SJSA1 (cell line): ENCODE results near the gene EFCAB6. TPM values are rescaled to one million over a fixed set of nuclear protein-coding genes. Genes with fewer than 3 reads are reported as not detected.

Experiments used
- DNase-seq, 2 experiments: peaks; one replicate each; pipeline ENCODE4 v3.0.0-alpha.2; 2015 to 2020; ENCODE audit warnings: low spot score in 2 of 2, low read depth in 1 of 2
- H3K27ac ChIP-seq: fragments of 250-450 bp; sonication (Bioruptor Pico); 2 replicates; pipeline ENCODE4 v1.5.1; 2020; ENCODE audit warnings: mild to moderate bottlenecking, moderate library complexity
- H3K27me3 ChIP-seq: fragments of 250-450 bp; sonication (Bioruptor Pico); replicated peaks from 2 replicates; pipeline ENCODE4 v1.5.1; 2020; ENCODE audit warnings: mild to moderate bottlenecking, moderate library complexity
- H3K36me3 ChIP-seq: fragments of 250-450 bp; sonication (Bioruptor Pico); 2 replicates; pipeline ENCODE4 v1.5.1; 2020; ENCODE audit warnings: mild to moderate bottlenecking
- H3K4me1 ChIP-seq: fragments of 250-450 bp; sonication (Bioruptor Pico); replicated peaks from 2 replicates; pipeline ENCODE4 v1.6.1; 2021; ENCODE audit warnings: mild to moderate bottlenecking
- H3K4me3 ChIP-seq: fragments of 250-450 bp; sonication (Bioruptor Pico); 2 replicates; pipeline ENCODE4 v1.5.1; 2020; ENCODE audit warnings: mild to moderate bottlenecking
- H3K9me3 ChIP-seq: fragments of 250-450 bp; sonication (Bioruptor Pico); replicated peaks from 2 replicates; pipeline ENCODE4 v1.5.1; 2020; ENCODE audit warnings: mild to moderate bottlenecking
- total RNA-seq: library from RNA; depleted of rRNA; stranded (reverse); fragments of >200 nt; shearing (Covaris generic); gene quantifications from 2 replicates; pipeline ENCODE4 v1.2.3, GENCODE V29; 2014

The EFCAB6 gene
- total RNA-seq, 1 experiment from 2014 or later: 0.50 TPM

GRCh38 chr22:43554694-43555365 is 257.3 kb downstream of the EFCAB6 start:
- Histone ChIP-seq H3K4me3 (no peak overlapping the region), H3K9me3 (no peaks in the 10 kb centered on the region; the same call in 1 of the 2 replicates), H3K36me3 (no peaks in the 10 kb centered on the region), H3K27ac (no peak overlapping the region), H3K27me3 (no peaks in the 10 kb centered on the region; the same call in 1 of the 2 replicates), H3K4me1 (no peaks in the 10 kb centered on the region)
- no peak for DNase-seq

DNA sequence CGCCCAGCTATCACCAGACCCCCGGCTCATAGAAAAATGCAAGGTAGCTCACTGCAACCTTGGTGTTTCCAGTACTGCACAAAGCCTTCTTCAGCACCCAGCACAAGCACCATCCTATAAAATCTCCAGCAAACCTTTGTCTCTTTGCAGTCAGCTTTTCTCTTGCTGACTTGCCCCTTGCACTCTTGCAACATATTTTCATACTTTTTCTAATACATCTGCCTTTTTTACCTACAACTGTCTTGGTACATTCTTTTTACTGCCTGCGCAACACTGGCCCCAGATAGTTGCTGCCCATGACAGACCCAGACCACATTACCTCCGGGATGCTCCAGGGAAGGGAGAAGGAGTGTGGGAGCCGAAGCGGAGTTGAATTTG is 257.9 kb downstream of the EFCAB6 start:
- no peak overlapping the region for H3K27ac ChIP-seq
- H3K4me3 ChIP-seq: no peak overlapping the region
- no peaks in the 10 kb centered on the region for H3K4me1 ChIP-seq
- no peaks in the 10 kb centered on the region; the same call in 1 of the 2 replicates for H3K9me3 ChIP-seq
- H3K27me3 ChIP-seq: peaks cover 4% of the 10 kb centered on the region; the same call in 1 of the 2 replicates
- no peaks in the 10 kb centered on the region for H3K36me3 ChIP-seq
- DNase-seq: no peak

- no peak for DNase-seq
- Histone ChIP-seq H3K36me3 (no peaks in the 10 kb centered on the region), H3K27me3 (peaks cover 4% of the 10 kb centered on the region; the same call in 1 of the 2 replicates), H3K27ac (no peak overlapping the region), H3K9me3 (no peaks in the 10 kb centered on the region; the same call in 1 of the 2 replicates), H3K4me1 (no peaks in the 10 kb centered on the region), H3K4me3 (no peak overlapping the region)
Observed at GRCh38 chr22:43553451-43554258, 258.4 kb downstream of the EFCAB6 start.

- DNase-seq: no peak
- Histone ChIP-seq H3K27me3 (peaks cover 4% of the 10 kb centered on the region; the same call in 1 of the 2 replicates), H3K27ac (no peak overlapping the region), H3K9me3 (no peaks in the 10 kb centered on the region), H3K4me1 (no peaks in the 10 kb centered on the region), H3K36me3 (no peaks in the 10 kb centered on the region), H3K4me3 (no peak overlapping the region)
Observed at GRCh38 chr22:43550672-43551071, 261.4 kb downstream of the EFCAB6 start.

DNA sequence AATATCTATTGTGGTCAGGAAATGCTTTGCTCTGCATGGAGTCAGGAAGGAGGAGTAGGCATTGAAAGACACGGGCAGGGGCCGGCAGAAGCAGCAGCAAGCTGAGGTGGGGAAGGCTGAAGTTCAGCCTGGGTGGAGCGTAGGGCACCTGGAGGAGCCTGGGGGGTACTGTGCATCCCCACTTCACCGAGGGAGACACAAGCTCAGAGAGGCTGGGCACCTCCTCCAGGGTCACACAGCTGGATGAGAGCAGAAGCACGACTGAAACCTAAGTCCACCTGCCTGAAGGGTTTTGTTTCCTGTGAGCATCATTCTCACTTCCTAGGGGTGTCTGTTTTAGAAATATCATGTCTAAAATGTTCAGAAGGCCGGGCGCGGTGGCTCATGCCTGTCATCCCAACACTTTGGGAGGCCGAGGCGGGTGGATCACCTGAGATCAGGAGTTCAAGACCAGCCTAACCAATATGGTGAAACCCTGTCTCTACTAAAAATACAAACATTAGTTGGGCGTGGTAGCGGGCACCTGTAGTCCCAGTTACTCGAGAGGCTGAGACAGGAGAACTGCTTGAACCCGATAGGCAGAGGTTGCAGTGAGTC is 262.0 kb downstream of the EFCAB6 start:
- Histone ChIP-seq H3K9me3 (no peaks in the 10 kb centered on the region), H3K27me3 (peaks cover 7% of the 10 kb centered on the region; the same call in 1 of the 2 replicates), H3K27ac (no peak overlapping the region), H3K4me1 (no peaks in the 10 kb centered on the region), H3K36me3 (no peaks in the 10 kb centered on the region), H3K4me3 (no peak overlapping the region)
- no peak for DNase-seq

GRCh38 chr22:43546186-43546585 is 265.9 kb downstream of the EFCAB6 start:
- Histone ChIP-seq H3K36me3 (no peaks in the 10 kb centered on the region), H3K4me3 (no peak overlapping the region)

DNA sequence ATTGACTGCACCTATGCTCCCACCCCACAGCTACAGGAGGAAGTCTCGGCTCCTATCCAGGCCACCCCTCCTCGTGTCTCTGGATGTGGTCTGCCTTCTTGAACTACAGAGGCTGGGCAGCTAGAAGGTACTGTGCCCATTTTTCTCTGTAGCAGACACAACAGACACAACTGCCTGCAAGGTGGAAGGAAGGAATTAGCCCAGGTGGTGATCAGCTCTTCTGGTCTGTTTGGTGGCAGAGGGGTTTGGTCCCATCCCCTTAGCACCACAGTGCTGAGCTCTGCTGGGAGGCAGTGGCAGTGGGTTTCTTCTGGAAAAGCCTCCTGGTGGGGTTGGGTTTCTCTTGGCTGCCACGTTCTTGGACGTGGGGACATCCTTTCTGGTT is 267.8 kb downstream of the EFCAB6 start:
- no peak overlapping the region for H3K27ac ChIP-seq
- no peaks in the 10 kb centered on the region for H3K36me3 ChIP-seq
- H3K9me3 ChIP-seq: no peaks in the 10 kb centered on the region
- no peak for DNase-seq
- peaks cover 11% of the 10 kb centered on the region; the same call in 1 of the 2 replicates for H3K27me3 ChIP-seq
- H3K4me3 ChIP-seq: no peak overlapping the region
- no peaks in the 10 kb centered on the region for H3K4me1 ChIP-seq

More at GRCh38 chr22:43546186-43546585, 265.9 kb downstream of the EFCAB6 start:
- H3K9me3 ChIP-seq: no peaks in the 10 kb centered on the region
- peaks cover 15% of the 10 kb centered on the region for H3K27me3 ChIP-seq
- no peak overlapping the region for H3K27ac ChIP-seq
- no peaks in the 10 kb centered on the region for H3K4me1 ChIP-seq
- no peak for DNase-seq

DNA sequence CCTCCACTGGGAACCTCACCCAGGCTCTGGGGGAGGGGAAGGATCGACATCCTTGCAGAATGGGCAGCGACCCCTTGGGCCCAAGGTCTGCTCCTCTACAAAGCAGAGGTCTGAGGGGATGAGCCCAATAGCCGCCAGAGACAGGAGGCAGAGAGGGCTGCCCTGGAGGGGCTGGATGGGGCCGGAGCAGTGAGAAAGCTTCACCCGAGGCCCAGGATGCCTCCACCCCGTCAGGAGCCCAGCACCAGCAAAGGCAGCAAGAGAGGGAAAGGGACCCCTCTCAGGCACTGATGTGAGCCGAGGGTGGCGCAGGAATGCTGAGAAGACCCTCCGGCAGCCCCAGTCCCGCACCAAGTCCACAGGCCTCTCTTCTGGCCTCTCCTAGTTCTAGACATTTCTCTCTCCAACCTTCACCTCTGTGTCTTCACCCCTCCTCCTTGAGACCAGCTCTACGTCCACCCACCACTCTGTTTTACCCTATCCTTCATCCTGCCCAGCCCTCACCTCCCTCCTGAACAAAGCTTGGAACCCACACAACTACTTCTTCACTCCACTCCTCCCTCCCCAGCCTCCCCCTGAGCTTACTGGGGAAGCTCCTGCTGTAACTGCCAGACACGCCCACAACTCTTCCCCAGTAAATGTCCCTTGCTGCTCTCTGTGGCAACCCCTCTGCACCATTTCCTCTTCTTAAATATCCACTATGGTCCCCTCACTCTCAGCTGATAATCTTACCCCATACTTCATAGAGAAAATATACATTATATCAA is 268.4 kb downstream of the EFCAB6 start:
- peaks cover 11% of the 10 kb centered on the region; the same call in 1 of the 2 replicates for H3K27me3 ChIP-seq
- H3K4me3 ChIP-seq: no peak overlapping the region
- H3K27ac ChIP-seq: no peak overlapping the region
- no peaks in the 10 kb centered on the region for H3K9me3 ChIP-seq
- peak in 1 of 2 experiments; percentile 36 for DNase-seq
- no peaks in the 10 kb centered on the region for H3K4me1 ChIP-seq
- no peaks in the 10 kb centered on the region for H3K36me3 ChIP-seq

DNA sequence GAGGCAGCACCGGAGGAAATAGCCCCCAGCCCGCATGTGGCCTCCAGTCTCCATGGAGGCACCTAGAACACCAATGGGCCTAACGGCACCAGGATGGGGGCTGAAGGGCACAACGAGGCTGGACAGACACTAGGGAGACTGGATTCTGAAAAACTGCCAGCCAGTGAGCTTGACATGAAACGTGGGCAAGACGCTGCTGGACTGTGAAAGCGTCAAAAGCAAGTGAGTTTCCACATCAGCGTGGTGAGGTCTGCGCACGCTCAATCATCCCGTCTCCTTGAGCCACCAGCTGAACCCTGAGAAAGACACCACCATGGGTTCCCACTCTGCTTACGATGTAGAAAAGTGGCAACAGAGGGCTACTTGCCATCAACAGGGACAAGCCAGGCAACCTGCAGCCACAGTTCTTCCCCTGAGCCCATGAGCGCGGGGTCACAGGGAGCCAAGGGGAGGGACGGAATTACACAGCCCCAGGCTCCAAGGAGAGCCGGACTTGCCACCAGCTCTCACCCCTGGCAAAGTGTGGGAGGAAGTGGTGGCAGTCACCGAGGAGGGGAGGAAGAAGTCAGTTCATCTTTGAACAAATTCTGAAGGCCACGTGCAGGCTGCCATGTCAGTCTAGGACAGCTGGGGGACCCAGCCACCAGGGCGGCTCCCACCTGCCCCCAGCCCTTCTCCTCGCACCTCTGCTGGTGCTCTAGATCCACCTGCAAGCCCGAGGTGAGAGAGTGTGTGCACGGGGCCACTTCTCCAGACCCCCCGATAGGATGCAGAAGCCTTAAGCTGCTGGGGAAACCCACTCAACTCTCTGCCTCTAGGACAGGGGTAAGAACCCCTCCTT is 269.2 kb downstream of the EFCAB6 start:
- H3K27me3 ChIP-seq: peaks cover 11% of the 10 kb centered on the region; the same call in 1 of the 2 replicates
- DNase-seq: peak in 1 of 2 experiments; percentile 24
- no peaks in the 10 kb centered on the region for H3K9me3 ChIP-seq
- H3K36me3 ChIP-seq: no peaks in the 10 kb centered on the region
- H3K4me3 ChIP-seq: no peak overlapping the region
- no peak overlapping the region for H3K27ac ChIP-seq
- no peaks in the 10 kb centered on the region; the same call in 1 of the 2 replicates for H3K4me1 ChIP-seq

DNA sequence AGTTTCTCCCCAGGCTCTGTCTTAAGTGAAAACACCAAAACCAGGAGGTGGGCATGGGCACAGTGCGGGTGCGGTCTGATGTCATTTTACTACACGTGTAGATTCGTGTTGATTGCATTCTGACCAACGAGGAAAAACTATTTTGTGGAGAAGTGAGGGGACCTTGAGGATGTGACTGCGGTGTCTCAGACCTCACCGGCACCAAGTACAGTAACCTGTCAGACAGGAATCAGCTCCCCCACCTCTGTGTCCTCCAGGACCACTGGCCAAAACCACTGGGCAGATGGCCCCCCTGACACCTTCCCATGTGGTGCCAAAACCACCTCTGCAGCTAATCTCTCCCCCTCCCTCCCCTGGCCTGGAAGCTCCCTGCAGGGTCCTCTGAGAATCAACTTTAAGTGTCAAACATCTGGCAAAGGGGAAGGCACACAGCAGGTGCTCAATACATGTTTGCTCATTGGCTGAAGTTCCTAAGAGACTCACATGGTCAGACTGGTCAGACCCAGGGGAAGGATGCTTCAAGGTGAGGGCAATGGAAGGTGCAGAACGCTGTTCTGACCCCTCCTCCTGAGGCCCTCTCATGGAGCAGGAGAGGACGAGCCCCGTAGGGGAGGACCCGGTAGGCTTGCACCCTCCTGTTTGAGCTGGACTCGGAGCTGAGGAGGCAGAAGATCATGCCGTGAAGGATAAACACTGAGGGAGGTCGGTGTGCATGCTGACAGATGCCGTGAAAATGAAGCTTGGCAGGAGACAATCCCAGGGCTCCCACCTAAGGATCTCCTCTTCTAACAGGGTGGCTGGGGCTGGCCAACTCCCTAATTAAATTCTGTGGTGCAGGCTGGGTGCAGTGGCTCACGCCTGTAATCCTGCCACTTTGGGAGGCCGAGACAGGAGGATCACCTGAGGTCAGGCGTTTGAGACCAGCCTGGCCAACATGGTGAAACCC is 270.4 kb downstream of the EFCAB6 start:
- no peak overlapping the region for H3K4me3 ChIP-seq
- H3K27ac ChIP-seq: no peak overlapping the region
- peaks cover 11% of the 10 kb centered on the region; the same call in 1 of the 2 replicates for H3K27me3 ChIP-seq
- peak in 1 of 2 experiments; percentile 31 for DNase-seq
- peaks cover 10% of the 10 kb centered on the region for H3K4me1 ChIP-seq
- H3K9me3 ChIP-seq: no peaks in the 10 kb centered on the region
- H3K36me3 ChIP-seq: no peaks in the 10 kb centered on the region

GRCh38 chr22:43541022-43541421 is 271.1 kb downstream of the EFCAB6 start:
- Histone ChIP-seq H3K4me1 (peaks cover 10% of the 10 kb centered on the region), H3K9me3 (no peaks in the 10 kb centered on the region), H3K36me3 (no peaks in the 10 kb centered on the region), H3K4me3 (no peak overlapping the region), H3K27me3 (peaks cover 11% of the 10 kb centered on the region; the same call in 1 of the 2 replicates), H3K27ac (no peak overlapping the region)
- DNase-seq: peak in 1 of 2 experiments; percentile 28

GRCh38 chr22:43540529-43540923 is 271.6 kb downstream of the EFCAB6 start:
- no peak overlapping the region for H3K27ac ChIP-seq
- peaks cover 11% of the 10 kb centered on the region; the same call in 1 of the 2 replicates for H3K27me3 ChIP-seq
- peaks cover 10% of the 10 kb centered on the region for H3K4me1 ChIP-seq
- peak in 1 of 2 experiments; percentile 19 for DNase-seq
- no peaks in the 10 kb centered on the region for H3K9me3 ChIP-seq
- H3K36me3 ChIP-seq: no peaks in the 10 kb centered on the region
- H3K4me3 ChIP-seq: no peak overlapping the region
